CD4-positive, alpha-beta T cell treated with Interleukin-21 for 1 hour (primary cell): ENCODE data around the gene ZNF555.
A peak's percentile ranks its signal among the peaks of the same experiment; 100 is the strongest.
"Not testable (repeated sequence)": the region's sequence is repeated elsewhere in the genome, so short reads cannot be mapped to it uniquely, and the experiment has no call there.

Source experiments
- DNase-seq: peaks from one replicate; pipeline ENCODE4 v3.0.0-alpha.2; 2020

Gene ZNF555

DNA sequence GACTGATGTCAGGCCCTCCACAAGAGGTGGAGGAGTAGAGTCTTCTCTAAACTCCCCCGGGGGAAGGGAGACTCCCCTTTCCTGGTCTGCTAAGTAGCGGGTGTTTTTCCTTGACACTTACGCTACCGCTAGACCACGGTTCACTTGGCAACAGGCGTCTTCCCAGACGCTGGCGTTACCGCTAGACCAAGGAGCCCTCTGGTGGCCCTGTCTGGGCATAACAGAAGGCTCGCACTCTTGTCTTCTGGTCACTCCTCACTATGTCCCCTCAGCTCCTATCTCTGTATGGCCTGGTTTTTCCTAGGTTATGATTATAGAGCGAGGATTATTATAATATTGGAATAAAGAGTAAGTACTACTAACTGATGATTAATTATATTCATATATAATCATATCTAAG lies 30.9 kb downstream of the ZNF555 start:
- peak; percentile 19 for DNase-seq

- DNase-seq, result no peak
These were observed 36.4 kb downstream of the ZNF555 start for GRCh38 chr19:2877398-2878331.

DNA sequence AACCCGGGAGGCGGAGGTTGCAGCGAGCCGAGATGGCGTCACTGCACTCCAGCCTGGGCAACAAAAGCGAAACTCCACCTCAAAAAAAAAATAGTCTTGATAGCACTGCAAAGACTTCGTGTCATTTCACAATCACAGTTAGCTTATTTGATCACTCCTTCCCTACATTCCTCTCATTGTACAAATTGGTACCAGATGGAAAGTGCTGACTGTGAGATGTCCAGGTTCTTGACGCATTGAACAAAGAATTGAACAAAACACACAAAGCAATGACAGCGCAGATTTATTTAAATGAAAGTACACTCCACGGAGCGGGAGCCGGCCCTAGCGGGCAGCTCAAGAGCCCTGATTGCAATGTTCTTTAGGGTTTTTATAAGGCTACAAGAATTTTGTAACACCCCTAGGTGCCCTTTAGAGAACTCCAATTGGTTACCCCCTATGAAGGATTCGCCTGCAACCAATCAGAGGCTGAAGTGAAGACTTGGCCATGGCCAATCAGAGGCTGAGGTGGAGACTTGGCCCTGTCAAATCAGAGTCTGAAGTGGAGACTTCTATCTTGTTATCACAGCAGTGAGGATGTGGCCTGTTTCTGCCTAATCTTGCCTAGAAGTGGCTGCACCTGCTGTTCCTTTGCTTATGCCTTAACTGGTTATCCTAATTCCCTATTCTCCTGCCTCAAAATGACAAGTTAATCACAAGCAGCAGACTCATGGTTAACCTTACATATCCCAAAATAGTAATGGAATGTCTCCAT lies 42.6 kb downstream of the ZNF555 start:
- DNase-seq, result no peak

GRCh38 chr19:2885736-2886135 lies 44.5 kb downstream of the ZNF555 start:
- DNase-seq, result no peak

DNA sequence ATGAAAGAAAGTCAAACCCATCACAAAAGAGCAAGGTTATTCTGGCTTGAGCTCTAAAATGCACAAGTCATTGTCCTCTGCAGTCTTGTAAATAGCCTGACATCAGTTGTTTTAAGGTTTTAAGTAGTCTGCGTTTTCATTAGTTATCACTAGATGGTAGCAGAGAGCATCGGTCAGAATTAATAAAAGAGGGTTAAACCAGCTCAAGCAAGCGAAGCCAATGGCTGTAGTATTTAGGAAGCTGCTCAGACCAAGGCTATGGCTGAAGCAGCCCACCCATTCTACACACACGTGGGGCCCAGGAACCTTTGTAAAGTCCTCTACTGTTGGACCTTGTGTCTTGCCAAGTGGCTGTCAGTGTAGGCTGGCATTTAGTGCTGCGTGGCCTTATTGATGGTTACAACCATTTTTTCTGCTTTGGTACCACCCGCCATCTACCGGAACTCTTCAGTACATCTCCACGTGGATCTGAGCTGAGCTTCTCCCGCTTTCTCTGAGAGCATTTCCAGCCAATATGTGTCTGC lies 46.2 kb downstream of the ZNF555 start:
- DNase-seq, result peak; percentile 57

DNA sequence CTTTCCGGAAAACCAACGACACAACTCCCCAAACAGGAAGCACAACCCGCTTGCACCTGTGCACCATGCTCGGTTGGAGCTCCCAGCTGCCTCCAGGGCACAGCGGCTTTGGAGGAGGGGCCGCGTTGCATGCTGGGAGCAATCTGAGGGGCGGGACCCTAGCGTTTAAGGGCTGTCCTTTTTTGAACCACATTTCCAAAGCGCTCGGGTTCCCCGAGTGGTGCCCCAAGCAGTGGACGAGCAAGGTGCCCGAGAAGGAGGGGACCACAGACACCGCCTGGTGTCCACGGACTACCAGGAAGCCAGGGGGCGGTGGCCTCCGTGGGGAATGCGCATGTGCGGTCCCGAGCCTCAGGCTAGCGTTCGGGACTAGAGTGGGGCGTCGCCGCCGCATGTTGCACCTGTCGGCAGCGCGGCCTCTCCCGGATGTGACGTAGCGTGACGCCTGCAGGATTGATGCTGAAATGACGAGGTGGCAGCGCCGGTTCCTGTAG lies 47.5 kb downstream of the ZNF555 start:
- DNase-seq, result peak; percentile 72

DNA sequence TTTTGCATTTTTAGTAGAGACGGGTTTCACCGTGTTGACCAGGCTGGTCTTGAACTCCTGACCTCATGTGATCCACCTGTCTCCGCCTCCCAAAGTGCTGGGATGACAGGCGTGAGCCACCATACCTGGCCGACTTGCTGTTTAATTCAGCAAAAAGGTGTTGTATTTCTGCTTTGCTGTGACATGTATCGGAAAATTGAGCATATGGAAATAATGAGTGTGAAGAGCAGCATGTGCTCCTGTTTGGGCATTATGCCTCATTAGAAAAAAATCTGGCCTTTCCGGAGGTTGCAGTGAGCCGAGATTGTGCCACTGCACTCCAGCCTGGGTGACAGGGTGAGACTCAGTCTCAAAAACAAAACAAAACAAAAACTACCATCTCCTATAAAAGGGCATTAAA lies 49.3 kb downstream of the ZNF555 start:
- not testable (repeated sequence) for DNase-seq

DNA sequence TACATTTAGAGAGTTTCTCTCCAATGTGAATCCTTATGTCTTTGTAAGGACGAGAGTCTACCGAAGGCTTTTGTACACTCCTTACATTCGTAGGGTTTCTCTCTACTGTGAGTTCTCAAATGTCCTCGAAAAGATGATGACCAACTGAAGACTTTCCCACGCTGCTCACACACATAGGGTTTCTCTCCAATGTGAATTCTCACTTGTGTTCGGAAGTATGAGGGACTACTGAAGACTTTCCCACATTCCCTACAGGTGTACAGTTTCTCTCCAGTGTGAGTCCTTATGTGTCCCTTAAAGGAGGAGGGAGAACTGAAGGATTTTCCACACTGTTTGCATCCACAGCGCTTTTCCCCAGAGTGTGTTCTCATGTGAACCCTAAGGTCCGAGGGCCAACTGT lies 55.4 kb downstream of the ZNF555 start:
- DNase-seq, result no peak

DNA sequence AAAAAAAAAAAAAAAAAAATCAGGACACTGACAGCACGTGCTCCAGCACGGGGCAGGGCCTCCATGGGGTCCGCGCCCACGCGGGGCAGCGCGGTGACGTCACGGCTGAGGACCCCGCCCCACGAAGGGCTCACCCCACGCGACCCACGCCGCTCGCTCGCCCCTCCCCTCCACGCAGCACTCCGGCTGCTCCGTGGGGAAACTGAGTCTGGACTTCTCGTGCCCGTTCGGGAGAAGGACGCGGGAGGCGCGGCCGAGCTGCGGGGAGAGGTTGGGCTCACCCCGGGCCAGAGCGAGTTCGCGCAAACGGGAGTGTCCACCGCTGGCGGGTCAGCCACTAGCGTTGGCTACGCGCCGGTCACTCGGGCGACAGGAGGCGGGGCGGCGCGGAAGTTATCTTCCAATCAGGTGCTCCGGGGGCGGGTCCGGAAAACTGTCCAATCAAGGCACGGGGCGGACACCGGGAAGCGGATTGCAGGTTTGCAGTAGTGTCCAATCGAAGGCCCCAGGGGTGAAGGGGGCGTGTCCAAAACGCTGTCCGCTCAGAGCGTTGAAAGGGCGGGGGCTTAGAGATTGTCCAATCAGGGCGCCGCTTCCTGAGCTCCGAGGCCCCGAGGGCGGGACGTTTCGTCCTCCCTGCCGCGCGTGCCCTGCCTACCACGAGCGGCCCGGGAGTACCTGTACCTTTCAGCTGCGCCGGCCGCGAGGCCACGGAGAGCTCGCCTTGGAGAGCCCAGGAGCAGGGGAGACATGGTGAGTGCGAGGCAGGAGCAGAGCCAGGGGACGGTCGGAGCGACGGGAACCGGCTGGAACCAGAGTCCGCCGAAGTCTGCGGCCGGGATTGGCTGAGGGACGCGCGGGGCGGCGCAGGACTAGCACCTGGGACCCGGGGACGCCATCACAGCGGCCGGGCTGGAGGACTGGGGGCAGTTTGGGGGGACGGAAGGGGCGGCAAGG lies 59.3 kb downstream of the ZNF555 start, which contains the start of gene ZNF57:
Gene ZNF57 (plus strand): TSS at position 633 of the 957 bp plus-strand sequence. CDS start 118 bp downstream, at position 751.
- peak; percentile 98 for DNase-seq

DNA sequence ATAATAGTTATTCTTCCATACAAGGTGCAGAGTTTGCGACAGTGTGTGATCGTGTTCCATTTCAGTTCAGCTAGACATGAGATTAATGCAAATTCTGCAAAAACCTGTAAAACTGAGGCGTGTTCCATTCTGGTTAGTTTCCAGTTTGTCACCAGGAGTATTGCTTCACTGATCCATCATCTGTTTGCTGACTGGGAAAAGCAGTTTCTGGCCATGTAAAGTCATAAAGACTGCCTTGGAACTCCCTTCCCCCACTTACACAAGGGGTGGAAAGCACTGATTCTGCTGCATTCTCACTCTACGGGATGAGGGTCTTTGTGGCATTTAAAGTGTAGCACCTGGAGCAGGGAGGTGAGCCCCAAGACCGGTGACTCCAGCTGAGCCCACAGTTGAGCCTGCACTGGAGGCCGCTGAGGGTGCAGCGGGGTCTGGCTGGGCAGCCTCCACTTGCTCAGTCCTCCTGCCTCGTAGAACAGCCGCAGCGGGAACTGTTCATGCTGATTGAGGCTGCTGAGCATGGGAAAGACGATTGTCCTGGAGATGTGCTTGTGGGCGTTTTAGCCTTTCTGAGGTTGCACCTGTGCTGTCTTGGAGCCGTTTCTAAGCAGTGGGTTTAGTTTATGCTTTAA lies 61.4 kb downstream of the ZNF555 start:
- no peak for DNase-seq

DNA sequence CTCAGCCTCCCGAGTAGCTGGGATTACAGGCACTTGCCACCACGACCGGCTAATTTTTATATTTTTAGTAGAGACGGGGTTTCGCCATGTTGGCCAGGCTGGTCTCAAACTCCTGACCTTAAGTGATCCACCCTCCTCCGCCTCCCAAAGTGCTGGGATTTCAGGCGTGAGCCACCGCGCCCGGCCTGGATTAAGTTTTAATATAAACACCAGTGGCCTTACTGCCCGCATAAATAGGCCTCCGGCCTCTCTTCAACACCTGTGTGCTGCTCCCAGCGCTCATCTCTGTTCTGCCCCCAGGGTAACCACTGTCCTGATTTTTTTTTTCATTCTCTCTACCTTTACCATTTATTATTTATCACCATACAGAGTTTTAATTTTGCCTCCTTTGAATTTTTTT lies 62.1 kb downstream of the ZNF555 start:
- not testable (repeated sequence) for DNase-seq

- no peak for DNase-seq
These were observed 64.7 kb downstream of the ZNF555 start for GRCh38 chr19:2905918-2906519.

DNA sequence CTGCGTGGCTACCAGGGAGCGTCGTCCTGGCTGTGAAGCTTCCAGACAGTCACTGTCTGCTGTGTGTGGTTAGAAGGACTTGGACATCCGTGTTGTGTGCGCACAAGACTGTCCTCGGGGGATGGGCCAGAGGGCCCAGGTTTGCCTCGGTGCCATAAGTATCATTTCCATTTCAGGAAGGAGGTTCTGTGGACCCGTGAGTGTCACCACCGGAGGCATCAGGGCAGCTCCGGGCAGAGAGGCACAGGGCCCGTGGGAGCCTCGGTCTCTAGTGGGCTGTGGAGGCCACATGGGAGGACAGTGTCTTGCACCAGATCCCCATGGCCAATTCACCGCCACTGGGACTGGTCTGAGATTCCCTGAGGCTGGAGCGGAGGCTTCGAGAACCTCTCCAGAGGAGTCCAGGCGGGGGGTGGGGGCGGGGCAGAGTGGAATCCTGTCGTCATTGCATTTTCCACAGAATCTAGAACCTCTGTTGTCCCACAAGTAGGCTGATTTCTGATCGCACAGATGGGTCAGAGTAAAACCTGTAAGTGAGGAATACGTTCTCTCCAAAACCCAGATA lies 65.4 kb downstream of the ZNF555 start:
- no peak for DNase-seq
